CD4-positive, alpha-beta T cell treated with Interferon alpha-2 for 1 hour (primary cell): ENCODE data around the gene FSHR.

ENCODE experiments used
- DNase-seq, 2 donors: peaks; one replicate each; pipeline ENCODE4 v3.0.0-alpha.2; 2020 to 2022

The FSHR gene

DNA sequence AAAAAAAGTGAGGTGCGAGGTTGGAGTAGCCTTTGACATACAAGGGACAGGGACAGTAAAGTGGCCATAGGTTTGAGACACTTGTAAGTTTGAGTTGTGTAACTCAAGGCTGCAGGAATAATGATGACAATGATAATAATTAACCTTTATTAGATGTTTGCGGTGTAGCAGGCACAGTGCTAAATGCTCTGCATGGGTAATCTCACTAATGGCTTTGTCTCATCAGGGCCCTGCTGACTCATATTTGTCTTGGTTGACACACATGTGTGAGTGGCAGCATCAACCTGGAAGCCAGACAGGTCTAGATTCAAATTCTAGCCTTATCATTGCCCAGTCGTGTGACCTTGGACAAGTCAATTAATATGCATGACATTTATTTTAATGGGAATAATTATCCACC is 126.2 kb downstream of the FSHR start:
- no peak for DNase-seq

DNA sequence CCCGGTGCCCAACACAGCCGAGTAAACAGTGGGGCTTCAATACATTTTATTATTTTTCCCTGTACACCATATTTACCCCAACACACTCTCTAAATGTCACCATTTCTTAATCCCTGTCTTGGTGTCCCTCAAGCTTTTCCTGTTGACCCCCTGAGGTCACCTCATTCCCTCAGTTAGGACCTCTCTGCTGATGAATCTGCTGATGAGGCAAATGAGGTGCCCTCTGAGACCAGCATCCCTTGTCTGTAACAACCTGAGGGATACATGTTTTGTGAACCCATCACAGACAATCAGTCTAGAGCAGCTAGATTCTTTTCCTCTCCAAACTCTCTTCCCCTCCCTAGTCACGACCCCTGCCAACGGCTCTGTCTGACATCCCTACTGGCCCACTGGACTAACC is 127.6 kb downstream of the FSHR start:
- DNase-seq, result no peak

DNA sequence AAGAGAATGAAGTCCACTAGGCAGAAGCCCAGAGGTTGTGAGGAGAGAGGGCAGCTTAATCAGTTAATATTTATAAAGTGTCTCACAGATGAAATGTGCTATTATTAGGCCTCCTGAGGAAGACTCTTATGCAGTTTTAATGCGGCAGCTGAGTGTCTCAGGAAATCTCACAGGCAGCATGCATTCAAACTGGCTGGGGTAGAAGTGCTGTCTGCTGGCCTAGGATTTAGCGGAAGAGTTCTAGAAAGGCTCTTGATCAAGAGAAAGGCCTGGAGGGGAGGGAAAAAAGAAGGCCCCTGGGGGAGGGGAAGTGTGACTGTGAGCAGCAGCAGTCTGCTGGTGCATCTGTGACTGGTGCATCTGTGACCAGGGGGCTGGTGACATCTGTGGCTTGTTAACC is 133.0 kb downstream of the FSHR start:
- DNase-seq, result no peak

DNA sequence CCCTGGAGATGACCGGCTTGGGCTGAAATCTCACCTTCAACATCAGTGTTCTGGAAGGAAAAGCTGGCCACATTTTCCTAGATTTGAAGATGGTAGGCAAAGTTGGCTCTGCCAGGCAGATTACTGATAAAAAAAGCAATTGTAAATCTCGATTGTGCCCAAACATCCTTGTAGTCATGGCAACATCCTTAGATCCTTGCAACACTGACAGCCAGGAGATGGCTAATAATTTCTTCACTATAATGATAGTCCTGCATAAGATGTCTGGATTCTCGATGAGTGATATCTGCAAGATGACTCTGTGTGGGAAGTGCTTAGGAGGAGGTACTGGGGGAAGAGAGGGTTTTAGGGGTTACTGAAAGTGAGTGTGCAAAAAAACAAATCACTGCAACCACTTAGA is 149.1 kb downstream of the FSHR start:
- no peak for DNase-seq

DNA sequence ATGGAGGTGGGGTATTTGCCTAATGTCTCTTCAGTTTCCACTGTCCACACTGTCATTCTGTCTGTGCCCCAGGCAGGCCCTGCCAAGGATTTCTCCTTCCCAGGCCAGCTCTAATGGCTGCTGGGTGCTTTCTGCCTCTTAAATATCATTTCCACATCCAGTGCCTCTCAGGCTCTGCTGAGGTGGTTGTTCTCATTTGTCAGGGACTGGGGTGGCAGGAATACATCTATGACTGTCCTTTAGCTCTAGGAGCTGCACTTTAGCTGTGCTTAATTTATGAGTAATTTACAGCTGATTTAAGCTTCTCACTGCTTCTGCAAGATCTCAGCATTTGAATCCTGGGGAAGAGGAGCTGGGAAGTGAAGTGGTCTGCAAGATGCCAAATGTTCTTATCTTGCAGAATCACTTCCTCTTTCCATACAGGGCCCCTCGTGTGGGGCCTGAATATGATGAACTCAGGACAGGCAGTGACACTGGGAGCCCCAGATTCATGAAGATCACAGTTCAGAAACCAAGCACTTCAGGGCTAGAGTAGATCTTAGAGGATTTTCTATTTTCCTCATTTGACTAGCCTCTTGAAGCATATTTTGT is 150.2 kb downstream of the FSHR start:
- DNase-seq, result no peak

DNA sequence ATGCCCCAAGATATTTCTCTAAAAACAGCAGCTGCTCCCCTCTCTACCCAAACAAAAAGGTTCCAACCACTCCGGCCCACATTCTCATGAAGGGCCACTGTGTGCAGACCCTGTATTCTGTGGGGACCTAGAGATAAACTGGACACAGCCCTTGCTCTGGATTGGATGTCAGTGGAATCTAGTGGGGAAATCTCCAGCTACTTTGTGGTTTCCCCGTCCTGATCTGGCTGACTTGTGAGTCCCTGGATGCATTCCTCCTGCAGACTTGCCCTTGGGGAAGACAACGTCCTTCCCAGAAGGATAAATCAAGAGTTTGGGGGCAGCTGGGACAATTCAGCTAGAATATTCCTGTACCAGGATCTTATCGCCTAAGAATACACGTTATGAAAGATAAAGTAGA is 151.1 kb downstream of the FSHR start:
- DNase-seq, result no peak

DNA sequence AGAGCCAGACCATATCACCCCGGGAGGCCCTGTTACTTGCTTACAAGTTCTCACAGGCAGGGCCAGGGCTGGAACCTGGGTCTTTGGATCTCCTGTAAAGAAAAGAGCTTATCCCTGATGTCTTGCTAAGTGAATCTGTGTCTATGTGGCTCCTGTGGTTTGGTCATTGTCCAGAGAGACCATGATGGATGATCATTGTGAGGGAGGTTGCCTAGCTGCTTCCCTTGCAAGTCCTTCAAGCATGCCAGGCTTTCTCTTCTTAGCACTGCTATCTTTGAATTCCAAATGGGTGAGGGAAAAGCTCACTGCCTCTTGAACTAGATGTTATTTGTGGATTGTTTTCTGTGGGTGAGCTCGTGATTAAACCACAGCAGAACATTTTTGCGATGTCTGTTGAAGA is 151.6 kb downstream of the FSHR start:
- DNase-seq, result no peak

DNA sequence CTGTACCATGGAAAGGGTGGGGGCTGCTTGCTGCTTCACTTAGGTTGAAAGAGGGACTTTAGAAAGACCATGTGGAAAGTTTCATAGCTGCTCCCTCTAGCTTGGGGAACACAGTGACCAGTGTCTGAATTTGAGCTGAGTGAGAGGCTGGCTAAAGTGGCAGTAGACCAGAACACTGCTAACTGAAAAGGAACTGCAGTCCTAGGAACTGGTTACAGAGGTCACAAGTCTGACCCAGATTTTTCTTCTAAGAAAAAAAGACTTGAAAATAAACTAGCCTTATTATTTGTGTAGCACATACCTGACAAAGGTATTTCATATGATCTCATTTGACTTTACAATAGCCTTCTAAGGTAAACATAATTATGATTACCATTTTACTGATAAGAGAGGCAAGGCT is 153.6 kb downstream of the FSHR start:
- no peak for DNase-seq

DNA sequence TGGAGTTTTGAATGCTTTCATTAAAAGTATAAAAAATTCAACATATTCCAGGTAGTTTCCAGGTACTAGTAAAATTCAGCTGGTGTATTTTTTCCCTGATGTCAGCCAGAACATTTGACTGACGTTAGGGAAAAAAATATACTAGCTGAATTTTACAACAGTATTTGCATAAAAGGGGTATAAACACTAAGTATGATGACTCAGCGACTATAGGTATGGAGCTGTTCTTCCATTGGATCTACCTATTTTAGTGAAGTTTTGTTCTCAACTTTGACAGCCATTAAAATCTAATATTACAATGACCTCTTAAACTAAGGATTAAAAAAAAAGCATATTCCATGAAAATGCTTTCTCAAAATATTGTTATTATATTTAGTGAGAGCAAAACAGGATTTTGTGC is 155.9 kb downstream of the FSHR start:
- no peak for DNase-seq

DNA sequence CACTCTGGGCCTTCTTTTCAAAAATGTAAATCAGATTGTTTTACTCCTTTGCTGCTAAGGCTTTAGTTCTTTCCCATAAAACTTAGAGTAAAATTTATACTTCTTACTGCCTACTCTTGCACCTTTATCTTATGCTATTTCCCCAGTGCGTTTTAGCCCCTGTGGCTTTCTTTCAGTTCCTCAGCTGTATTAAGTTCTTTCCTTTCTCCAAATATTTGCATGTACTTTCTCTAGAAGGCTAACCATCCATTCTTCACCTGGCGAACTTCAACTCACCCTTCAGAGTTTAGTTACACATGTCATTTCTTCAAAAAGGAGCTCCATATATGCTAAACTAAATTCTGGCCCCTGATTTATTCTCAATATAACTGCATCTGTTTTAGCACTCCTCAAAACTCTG is 160.7 kb downstream of the FSHR start:
- DNase-seq, result no peak

DNA sequence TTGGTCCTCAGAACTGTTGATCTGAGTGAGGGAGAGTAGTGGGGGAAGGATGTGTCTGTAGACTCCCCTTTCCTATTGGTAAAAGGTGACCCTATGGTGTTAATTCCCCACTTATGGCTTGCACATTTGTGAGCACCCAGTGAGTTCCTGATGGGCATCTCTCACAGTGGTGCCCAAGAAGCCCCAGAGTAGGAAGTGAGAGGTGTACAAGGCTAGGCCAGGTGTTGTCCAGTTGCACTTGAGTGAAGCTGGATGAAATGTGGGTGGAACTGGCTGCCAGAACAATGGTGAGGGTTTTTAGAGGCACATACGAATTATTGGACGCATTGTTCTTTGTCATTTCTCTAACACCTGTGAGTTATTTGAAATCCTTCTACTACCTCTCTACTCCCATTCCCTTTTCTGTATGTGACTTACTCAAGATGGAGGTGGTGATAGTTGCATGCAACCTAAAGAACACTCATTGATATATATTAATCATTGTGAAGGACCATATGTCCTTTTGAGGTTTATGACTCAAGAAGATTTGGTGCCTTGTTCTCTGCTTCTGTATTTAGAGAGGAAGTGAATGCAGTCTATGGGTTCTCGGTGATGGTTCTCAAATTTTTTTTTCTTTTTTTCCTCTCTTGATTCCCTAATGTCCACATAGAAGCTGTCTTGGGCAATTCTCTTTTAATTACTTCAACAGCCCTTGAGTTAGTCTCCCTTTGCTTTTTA is 162.7 kb downstream of the FSHR start:
- no peak for DNase-seq

DNA sequence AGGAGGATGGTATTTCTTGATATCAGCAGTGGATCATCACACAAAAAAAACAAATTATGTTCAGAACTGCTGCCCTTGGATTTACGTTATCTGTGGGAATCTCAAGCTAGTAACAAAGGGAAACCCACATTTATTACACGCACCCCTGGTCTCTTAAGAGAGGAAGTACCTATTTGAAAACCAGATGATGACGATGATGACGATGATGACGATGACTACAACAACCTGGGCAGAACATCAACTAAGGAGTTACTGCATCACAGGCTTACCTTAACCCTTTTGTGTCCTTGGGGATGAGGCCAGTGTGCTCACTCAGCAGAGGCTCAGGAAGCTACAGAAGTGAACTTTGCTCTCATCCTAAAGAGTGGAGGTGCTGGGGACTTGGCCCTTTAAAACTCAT is 169.4 kb downstream of the FSHR start:
- DNase-seq, result no peak

DNA sequence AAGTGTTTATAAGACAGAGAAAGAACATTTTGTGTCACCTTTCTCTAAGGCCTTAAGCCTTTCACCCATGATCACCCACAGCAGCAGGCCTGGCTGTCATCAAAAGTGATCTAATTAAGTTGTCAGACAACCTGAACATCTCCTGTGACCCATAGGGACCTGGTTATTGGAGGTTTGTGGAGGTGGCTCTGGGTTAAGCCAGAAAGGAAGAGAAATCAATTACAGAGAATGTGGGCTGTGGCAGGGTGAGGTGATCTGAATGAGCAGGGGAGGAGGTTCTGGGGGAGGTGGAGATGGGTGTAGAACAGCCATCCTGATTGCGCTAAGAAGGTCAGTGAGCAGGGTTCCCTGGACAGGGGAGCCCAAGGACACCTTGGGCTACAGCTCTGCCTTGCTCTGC is 170.8 kb downstream of the FSHR start:
- DNase-seq, result no peak

DNA sequence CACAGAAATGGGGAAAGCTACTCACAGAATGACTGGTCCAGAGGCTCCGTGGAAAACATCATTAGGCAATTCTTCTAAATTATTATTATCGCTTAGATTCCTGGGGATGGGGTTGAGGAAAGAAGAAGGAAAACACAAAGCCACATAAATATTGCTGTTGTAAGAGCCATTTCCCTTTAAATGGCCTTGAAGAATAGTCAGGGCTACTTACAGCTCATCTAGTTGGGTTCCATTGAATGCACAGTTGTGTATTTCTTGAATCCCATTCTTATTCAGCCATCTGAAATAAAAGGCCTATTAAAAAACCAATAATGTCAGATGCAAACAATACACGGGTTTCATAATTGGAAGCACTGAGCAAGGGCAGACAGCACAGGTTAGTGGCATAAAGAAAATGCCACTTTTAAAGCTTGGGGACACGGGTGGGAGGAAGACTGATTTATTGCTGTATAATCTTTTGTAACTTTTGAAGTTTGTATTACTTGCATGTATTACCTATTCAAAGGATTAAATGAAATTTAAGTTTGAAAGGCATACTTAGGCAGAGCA is 171.4 kb downstream of the FSHR start:
- no peak for DNase-seq

DNA sequence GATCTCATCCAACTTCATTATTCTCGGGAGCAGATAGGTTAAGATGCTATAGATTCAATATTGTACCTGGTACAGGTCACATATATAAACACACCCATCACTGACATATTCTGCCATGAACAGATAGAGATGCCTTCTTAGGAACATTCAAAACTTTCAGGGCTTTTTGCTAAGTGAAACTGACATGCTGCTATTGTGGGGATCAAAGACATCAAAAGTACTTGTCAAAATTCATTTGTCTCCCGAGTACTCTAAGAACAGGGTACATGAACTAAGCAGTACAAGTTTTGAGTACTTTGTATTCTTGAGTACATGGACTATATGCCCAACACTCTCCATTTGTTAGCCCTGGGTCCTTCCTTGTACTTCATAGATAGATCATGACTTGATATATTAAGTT is 173.5 kb downstream of the FSHR start:
- no peak for DNase-seq

DNA sequence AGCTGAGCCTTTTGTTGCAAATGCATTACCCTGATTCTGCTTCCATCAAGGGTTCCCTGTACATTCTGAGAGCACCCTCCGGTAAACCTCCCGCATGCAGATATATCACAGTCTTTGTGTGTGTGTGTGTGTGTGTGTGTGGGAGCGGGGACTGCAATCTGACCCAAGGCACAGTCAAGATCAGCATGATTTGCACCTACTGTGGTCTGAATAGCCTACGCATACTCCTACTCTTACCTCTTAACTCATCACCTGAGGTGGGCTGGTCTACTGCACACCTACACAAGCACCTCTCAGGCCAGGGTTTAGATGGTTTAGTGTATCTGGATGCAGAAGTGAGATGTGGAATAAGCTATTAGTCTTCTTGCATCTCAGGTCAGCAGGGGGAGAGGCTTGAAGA is 174.6 kb downstream of the FSHR start:
- no peak for DNase-seq

DNA sequence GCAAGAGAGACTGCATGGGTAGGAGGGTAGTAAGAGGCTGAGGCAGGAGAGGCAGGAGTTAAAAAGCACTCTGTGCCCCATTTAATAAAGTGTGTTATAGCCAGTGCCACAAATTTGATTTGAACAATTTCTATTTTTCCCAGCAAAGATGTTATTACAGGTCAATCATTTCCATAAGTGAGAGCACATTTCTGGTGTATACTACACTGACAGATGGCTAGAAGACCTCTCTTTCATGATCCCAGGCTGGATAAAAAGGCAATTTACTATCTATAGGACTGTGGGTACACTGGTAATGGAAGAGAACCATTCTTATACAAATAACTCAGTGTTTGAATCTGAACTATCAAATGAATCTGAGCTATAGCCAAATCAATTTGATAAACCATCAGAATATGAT is 176.2 kb downstream of the FSHR start:
- no peak for DNase-seq

DNA sequence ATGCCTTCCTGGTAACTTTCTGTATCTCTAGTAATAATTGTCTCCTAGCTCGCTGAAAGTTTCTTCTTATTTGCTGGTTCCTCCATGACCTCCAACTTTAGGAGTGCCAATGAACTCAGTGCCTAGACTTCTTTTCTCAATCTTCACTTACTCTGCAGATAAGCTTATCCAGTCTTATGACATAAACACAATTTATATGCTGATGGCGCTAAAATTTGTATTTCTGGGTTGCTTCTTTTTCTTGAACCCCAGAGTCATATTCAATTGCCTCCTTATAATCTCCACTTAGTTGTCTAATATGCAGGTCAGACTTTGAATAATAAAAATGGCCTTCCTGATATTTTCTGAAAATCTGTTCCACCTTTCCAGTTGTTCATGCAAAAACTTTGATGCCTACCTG is 182.5 kb downstream of the FSHR start:
- no peak for DNase-seq

DNA sequence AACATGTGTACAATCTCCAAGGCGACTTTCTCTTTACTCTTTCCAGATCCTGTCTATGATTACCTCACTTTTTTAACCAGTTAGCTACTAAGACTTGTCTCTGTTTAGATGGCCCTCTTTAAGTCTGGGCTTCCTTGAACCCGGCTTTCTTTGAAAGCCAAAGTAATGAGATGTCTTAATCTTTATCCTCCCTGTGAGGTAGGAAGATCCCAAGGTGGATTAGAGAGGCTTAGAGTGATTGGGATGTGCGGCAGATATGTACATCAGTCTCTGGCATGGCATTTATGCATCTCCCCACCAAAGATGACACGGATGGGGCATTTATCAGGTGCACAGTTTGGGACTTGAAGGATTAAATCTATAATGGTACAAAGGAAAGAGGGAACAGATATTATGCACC is 186.3 kb downstream of the FSHR start:
- no peak for DNase-seq

DNA sequence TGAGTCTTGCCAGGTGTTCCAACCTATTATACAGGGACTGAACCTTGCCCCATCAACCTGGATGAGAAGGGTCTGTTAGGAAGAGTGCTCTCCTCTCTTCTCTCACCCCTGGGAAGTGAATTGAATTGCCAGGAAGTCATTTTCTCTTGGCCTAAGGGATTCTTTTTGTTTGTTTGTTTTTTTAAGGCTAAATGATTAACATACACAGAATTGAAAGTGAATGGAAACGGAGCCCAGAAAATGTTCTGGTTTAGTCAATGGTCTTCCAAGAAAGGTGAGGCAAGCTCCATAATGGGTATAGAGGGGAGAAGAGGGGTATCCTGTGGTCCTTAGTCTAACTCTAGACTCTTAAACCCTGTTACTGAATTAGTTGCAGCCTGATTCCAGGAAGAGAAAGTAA is 189.1 kb downstream of the FSHR start:
- DNase-seq, result no peak

DNA sequence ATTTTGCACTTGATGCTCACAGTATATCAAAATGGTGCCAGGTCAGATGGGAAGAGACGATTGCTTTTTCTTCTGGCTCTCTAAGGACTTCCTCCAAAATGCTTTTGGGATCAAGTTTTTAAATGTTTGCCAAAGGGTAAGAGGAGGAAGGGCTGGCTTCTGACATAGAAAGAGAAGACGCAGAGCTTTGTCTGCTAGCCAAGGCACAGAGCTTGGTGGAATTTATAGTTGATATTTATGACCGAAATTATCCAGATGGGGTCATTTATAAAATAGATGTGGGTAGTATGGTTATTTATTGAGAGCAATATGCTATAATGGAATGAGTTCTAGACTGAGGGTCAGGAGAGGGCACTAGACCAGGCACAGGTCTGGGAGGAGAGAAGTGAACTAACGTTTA is 193.3 kb downstream of the FSHR start:
- no peak for DNase-seq

DNA sequence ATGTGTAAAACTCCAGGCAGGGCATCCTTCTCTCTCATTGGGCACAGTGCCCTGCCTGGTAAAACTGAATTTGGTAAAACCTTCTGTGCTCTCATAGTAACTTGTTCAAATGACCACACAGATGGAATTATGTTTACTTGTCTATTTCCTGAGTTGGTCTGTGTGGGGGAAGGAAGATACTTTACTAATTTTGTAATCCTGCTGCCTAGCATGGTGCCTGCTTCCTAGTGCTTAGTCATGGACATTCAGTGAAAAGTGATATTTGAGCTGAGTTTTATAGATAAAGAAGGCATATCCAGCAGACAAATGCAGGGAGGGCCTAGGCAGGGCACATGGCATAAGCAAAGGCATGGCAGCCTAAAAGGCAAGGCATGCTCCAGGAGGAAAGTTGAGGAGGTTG is 199.4 kb downstream of the FSHR start:
- DNase-seq, result no peak

DNA sequence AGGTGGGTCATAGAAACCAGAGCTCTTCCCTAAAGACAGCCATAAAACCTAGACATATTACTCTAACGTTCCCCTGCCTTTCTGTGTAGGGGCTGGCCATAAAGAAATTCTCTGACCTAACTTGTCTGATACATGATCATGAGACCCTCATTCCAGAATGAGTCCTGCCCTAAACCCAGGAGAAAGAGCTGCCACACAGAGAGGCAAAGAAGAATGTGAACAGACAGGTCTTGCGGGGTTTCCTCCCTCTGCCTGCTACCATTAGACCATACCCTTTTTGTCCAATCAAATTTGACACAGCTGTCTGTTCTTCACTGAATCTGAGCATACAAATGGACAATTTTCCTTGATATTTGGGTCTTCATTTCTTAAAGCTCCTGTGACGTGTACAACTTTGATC is 200.0 kb downstream of the FSHR start:
- no peak for DNase-seq

DNA sequence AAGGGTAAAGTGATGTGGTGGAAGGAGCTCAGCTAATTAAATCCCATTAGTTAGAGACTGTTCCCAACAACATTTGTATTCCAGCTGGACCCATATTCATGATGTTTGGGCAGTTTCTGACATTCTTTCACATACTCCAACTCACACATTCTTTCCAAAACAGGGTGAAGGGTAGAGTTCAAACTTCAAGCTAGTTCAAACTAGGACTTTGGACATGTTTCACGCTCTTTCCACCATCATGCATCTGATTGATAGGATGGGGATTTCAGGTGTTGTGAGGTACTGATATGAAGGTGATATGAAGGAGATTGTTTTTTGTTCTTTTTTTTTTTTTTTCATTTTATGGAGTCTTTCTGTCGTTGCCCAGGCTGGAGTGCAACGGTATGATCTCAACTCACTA is 201.7 kb downstream of the FSHR start:
- DNase-seq, result no peak

DNA sequence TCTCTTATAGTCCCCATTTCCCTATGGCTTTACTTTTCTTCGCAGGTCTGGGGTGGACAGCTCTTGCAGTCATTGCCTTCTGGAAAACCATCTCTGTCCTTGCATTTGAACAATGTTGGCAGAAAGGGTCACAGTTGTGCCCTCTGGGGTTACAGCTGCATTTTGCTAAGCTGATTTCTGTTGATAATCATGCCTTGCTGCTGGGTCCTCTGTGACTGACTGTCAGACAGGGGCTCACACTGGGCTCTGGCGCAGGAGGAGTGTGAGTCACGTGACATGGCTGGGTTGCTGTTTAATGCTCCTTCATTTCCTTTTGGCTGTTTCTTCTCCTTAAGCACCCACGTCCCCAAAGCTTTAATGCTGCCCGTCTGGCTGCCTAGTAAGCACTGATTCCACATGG is 202.2 kb downstream of the FSHR start:
- no peak for DNase-seq
